GM21423 (cell line): ENCODE data around the gene BCCIP.
A peak's percentile ranks its signal among the peaks of the same experiment; 100 is the strongest.

Experiments used
- ATAC-seq: cut with Tn5 transposase; IDR thresholded peaks from one replicate; pipeline ENCODE4 v1.9.1; 2021; ENCODE audit warnings: mild to moderate bottlenecking, moderate library complexity; ENCODE audit not compliant: unreplicated experiment

The BCCIP gene

DNA sequence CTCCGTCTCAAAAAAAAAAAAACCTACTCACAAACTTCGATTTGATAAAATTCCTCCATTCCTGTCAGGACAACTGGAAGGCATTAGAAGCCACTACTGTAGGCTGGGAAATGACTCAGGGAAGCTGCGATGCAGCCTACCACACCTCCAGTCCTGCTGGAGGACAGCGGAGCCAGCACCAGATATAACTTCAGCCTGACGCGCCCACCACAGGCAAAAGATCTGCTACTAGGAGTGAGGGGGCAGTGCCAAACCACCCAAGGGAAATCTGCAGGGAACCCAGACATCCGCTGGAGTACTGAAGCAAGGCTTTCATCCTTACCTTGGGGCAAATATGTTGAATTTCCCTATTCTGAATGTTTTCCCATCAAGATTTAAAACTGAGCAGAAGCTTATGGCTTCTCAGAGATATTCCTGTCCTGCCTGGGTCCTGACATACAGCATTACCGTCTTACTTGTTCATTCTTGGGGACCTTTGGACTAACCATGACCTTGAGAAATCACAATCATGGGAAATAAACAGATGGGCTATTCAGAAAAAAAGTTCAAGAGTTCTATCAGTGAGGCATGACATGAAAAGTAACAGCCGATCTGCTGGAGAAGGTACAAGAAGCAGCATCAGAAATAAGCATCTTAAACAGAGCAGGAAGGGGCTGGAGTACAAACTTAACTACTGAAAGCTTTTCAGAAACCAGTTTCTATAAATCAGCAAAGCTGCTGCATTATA lies 20.4 kb downstream of the BCCIP start:
- no peak for ATAC-seq

DNA sequence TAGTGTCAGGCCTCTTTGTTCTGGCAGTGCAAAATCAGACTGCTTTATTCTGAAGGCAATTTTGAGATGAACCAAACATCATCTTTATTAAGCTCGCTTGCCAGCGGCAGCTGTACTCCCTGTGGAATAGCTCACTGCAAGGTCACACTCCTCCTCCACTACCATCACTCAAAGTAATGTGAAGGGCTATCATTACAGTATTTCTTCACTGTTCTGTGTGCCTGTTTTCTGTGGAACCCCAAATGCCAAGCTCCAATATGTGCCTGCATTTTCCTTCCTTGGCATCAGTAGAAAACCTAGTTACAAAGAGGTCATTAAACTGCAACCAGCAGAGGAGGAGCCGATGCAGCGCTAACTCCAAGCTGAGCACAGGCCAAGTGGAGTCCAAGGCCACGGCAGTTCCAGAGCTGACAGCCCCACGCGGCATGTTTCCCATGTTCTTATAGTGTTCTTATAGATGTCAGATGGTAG lies 21.4 kb downstream of the BCCIP start:
- no peak for ATAC-seq

DNA sequence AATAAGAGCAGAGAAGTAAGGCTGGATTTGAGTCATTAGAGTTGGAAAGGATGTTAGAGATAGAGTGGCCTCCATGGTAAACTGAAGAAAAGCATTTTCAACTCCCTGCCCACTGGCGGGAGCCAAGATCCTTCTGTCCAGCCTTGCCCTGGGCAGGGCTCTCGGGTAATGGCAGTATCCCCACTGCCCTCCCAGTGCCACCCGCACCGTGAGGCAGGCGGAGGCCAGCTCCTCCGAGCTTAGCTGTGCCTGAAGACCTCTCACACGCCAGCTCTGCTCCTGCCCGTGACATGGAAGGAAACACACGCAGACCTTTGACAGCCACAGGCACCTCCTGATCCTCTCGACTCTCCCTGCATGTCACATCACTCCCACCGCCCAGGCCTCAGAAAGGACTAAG lies 22.3 kb downstream of the BCCIP start:
- no peak for ATAC-seq

DNA sequence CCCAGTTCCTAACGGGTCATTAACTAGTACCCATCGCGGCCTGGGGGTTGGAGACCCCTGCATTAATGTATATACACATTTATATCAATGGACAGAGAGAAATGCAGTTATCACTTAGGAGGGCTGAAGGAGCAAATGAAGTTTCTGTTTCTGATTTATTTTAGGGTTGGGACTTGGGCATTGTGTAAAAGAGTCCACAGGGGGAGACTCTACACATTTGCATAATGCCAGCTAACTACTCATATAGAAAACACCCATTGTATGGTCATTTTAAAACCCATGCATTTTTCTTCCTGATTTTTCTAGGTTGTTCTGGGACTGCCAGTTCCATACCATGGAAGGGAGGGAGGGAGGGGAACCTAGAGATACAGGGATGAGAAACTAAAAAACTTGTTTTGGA lies 23.5 kb downstream of the BCCIP start:
- peak; percentile 50 for ATAC-seq

DNA sequence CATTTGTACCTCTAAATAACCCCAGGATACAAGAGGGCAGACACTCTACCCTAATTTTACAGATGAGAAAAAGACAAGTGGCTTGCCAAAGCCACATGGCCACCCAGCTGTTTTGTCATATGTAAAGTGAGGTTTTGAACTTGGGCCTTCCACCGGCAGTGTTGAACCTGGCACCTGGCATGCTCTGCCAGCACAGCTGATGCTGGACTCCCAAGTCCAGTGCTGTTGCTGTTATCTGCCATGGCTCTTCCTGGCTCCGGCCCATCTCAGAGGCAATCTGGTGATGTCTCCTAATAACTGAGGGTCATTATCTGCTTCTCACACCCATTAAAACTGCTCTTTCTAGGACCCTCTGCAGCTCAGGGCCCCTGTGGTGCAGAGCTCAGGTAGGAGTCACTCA lies 25.0 kb downstream of the BCCIP start:
- ATAC-seq = no peak

DNA sequence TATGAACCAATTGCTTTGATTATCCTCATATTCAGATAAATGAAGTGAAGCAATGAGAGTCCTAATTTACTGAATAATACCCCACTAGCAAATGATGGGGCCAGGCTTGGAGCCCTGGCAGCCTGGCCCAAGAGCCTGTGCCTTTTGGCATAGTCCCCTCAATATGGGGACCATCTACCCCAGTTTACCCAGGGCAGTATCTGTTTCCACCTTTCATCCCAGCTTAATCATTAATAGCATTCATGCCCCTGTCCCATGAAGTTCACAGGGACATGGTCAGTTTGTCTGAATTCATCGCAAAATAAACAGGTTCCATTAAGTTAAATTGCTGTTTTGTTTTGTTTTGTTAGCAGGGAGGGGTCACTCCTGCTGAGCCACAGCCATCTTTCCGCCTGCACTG lies 25.5 kb downstream of the BCCIP start:
- ATAC-seq = no peak

DNA sequence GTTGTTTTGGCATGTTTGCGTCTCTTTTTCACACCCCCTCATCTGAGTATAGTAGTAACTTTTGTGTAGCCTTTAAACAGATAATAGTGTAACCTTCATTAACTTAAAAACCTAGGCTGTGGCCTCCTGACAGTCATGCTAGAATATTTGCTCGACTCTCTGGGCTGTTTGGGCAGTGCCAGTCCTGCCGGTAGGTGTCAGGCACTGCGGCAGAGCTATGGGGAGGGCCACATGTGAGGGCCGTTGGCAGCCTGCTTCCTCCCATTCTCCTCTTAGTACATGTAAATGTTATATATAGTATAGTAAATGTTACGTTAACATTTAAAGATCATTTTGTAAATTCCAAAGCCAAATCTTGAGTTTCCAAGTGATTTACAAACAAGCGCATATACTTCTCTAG lies 26.1 kb downstream of the BCCIP start:
- ATAC-seq = no peak

DNA sequence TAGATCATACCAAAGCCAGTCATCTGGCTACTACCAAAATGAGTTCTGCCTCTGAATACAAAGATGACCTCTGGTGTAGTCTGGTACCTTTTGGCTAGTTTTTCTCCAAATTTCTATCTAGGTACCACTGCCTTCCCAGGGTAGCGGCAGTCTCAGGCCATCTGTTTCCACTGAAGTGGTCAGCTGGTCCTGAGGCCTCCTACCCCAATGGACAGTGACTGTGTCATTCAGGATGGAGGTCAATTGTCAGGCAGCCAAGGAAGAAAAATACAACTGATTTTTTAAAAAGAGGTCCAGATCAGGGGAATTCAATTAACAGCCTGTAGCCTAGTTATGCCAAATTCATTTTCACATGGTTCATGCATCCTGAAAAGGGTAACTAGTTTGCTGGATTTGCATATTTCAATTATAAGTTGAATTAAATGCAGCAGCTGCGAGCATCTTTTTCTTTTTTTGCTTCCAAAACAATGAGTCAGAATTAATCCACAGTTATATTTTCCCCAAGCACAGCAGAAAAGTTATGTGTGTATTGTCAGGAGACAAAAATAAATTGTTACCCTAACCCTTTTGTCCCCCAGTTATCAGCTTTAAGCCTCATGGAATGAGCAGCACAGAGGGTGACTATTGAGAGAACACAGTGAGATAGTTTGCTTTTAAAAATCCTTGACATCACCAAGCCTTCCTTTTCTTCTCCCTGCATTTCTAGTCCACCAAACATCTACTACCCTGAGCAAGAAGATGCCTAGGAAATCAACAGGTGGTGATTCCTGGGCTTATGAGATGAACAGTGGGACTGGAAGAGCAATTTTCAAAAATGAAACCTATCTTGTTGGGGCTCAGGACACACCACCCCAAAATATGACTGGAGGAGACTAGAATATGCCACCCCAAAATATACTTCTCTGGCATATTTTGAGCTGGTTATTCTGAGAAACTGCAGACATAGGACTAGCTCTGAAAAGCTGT lies 27.7 kb downstream of the BCCIP start:
- ATAC-seq = no peak

DNA sequence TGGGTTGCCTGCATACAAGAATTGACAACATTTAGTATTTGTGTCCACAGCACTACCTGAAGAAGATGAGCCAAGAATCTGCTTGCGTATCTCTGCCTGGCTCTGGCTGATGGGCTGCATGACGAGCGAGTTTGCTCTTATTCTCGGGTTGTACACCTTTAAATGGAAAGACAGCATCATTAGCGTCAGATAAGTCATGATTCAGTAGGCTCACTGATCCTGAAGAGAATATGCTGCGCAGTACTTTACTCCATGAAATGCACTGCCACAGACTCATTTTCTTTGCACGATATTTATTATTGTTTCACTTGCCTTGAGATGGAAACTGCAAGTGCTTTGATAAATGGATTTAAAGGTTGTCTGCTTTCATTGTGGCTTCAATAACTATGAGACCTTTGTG lies 29.1 kb downstream of the BCCIP start:
- ATAC-seq = no peak

DNA sequence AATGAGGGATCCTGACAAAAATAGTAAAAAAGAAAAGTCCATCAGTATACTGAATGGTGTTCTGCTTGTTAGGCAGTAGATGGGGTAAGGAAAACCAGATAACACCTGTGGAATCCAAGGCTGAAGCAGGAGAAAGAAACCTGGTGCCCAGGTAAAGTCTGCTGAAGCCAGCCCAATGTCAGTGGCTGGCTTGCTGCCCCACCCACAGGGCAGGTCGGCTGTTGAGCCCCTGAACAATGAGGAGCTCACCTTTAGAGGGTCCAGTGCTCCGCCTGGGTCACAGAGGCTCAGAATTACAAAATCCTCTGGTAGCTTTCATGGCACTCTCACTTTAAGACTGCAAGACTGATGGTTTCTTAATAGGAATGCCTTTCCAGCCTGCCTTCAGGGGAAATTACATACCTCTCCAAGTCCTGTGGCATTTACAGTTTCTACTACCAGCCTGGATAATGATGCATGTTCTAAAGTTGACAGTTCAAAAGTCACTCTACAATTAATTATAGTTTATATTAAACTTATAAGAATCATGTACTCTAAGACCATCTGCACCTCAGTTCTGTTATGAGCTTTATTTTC lies 33.9 kb downstream of the BCCIP start:
- no peak for ATAC-seq

DNA sequence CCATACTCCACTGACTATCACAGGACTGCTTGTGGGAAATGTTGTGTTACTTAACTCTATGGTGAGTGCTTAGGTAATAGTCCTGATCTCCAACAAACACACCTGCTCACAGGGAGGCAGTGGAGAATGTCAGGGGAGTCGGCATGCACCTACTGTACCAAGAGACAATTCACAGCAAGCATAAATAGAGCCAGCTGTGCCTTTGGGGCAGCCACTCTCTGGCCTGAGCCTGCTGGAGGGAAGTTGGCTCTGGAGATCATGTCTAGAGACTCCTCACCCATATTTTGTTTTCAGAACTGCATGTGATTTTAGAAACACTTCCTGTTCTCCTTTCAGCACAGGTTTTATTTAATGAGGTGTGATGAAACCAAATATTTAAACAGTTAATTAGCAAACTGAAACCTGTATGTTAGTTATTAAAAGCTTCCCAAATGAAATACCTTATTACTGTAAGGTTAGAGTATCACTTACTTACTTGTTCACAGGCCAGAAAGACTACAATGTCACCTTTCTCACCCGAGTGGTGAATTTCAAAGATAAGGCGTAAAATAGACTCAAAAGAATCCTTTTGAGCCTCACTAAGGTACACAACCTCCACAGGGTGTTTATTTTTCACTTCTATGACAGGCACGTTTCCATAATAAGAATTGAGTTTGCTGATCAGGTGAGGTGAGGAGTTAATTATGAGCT lies 35.9 kb downstream of the BCCIP start:
- ATAC-seq = no peak

DNA sequence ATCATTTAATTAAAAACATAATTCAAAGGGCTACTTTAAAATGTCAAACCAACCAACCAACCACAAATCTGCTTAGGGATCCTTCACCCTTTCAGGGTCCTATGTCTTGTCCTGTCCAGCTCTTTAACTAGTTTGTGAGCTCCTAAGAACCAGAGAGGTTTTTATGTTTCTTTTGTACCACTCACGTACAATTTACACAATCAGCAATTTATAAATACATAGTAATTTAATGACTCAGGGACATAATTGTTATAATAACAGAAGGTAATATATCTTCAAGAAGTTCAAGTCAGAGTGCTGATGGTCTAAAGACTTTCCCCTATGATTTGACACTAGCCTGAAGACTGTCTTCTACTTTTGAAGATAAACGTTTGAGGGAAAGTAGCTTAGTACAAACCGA lies 41.8 kb downstream of the BCCIP start:
- no peak for ATAC-seq

DNA sequence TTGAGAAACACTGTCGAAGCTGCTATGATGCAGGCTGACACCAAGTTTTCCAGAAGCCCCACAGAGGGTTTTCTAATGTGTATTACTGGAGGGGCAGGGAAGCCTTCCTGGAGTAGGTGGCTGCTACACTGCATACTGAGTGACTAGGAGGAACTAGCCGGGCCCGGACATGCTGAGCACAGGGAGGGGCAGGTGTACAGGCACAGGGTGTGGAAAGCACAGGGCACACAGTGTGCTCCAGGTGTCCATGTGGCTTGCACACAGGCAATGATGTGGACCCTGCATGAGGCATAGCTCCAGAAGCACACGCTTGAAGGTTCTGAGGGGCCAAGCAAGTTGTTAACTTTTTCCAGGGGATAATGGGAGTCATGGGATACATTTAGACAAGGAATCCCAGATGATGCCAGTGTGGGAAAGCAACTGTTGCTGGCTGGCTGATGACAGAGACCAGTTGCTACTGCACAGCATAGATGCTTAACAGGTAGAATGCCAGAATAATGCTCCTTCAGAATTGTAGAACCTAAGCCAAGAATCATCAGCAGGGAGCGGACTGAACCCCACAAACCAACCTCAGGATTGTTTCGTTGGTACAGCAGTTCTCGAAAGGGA lies 43.2 kb downstream of the BCCIP start:
- no peak for ATAC-seq

DNA sequence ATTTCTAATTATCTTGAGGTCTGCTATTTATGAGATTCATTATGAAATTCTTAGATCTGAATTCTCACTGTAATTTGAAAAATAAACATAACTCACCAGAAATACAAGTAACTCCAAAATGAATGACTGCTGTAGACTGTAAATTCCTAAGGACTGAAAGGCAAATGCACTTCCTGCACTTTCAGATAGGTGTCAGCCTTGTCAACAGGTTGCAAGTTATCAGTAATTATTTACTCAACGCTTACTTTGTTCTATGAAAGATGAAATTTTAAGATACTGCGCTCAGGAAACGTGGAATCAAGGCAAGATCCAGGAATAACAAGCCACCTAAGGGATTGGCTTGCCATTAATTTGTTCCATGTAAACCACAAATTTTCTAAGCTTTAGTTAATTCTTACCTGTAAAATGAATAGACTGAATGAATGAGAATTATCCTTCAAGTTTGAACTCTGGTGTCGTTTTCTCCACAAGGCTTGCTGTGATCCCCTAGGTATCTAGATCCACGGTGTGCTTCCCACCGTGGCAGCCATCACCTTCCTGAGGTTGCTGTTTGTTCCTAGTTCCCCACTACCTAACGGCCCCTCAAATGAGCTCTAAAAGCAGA lies 45.1 kb downstream of the BCCIP start:
- ATAC-seq = peak; percentile 69

DNA sequence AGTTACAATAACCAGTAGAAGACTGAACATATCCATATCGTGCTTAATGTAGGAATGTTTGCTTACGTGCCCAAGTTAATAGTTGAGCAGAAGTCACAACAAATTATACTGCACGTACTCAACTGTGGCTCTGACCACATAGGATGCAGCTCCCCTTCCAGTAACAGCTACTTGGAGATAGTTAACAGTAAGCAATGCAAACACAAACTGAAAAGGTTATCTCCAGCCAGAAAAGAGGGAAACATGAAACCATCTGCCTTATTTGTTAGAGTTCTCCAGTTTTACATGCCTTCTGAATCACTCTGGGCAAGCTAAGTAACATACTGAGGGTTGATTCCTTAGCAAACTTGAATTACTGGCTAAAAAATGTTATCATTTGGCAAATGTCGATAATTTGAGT lies 48.0 kb downstream of the BCCIP start:
- no peak for ATAC-seq

DNA sequence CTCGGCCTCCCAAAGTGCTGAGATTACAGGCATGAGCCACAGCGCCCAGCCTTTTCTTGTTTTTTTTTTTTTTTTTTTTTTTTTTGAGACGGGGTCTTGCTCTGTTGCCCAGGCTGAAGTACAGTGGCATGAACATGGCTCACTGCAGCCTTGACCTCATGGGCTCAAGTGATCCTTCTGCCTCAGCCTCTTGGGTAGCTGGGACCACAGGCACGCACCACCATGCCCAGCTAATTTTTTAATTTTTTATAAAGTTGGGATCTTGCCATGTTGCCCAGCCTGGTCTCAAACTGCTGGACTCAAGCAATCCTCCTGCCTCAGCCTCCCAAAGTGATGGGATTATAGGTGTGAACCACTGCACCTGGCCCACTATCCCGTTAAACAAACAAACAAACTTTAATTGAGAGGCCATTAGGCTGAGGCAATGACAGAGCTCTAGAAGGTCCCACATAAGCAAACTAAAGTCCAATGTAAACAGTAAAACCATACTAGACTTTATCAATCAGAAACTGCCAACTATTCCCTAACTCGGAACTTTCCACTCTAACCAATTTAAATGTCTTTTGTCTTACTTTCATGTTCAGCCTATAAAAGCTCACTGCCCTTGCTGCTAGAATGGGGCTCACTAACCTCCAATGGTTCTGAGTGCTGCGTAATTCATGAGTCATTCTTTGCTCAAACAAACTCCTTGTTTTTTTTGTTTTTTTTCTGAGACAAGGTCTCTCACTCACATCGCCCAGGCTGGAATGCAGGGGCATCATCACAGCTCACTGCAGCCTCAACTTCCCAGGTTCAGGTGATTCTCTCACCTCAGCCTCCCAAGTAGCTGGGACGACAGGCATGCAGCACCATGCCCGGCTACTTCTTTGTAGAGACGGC lies 55.9 kb downstream of the BCCIP start:
- no peak for ATAC-seq

DNA sequence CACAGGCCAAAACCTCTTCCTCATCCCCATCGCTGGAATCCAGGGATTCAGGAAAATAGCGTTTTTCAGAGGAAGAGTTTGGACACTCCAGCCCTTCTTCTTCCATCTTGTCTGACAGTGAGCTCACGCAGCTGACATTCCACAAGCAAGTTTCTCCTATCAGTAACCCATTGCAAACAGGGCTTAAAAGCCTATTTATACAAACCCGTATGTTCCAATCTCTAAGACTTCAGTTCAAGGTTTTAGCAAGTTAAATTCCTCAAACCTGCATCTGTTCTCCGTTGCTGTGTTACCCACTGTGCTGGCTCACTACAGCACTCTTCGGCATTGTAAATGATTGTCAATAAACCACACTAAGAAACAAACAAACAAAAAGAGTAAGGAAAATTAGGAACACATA lies 57.4 kb downstream of the BCCIP start:
- ATAC-seq = no peak

DNA sequence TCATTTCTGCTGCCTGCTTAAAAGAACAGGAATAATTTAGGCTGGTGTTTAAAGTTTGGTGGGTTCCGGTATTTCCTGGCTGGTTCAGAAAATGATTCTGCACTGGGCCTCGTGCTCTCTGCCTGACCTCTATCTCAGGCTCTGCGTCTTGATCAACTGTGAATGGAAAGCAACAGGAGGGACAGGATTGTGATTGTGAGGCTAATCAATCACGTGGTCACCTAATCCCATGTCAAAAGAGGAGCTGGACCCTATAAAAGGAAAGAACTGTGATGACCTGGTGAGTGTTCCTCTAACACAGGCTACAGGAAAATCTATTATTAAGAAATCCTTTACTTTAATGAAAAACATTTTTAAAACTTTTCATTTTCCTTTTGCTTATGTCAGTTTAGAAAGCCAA lies 57.8 kb downstream of the BCCIP start, which contains the start of gene DHX32:
TSS of gene DHX32 (minus strand) at position 101 of the 400 bp plus-strand sequence. CDS start 468 bp downstream, outside the sequence.
- no peak for ATAC-seq

DNA sequence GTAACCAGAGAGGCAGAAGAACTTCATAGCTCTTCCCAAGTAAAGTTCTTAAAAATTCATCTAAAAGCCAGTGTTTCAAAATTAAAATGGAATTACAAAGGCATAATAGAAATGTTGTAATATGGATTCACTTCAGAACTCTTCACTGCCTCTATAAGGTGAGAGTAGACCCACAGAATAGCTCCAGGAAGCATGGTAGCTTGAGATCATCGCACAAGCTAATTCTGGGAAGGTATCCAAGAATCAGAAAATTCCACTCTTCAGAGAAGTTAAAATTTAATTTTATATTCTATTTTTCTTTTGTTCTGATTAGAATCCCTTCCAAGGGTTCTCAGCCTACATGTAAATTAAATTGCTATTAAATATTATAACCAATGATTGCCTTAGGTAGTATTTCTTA lies 59.2 kb downstream of the BCCIP start:
- ATAC-seq = no peak
